HG03460 (cell line): Measurements from ENCODE around the gene TMEM170B.
"Not testable (repeated sequence)": the region's sequence is repeated elsewhere in the genome, so short reads cannot be mapped to it uniquely, and the experiment has no call there.

Source experiments
- ATAC-seq: cut with Tn5 transposase; IDR thresholded peaks from one replicate; pipeline ENCODE4 v1.9.1; 2021; ENCODE audit not compliant: unreplicated experiment

Gene TMEM170B

GRCh38 chr6:11527274-11527870 lies 10.2 kb upstream of the TMEM170B start:
- no peak for ATAC-seq

GRCh38 chr6:11528996-11529395 lies 8.6 kb upstream of the TMEM170B start:
- no peak for ATAC-seq

GRCh38 chr6:11532097-11532496 lies 5.5 kb upstream of the TMEM170B start:
- ATAC-seq: no peak

GRCh38 chr6:11534561-11534960 lies 3.0 kb upstream of the TMEM170B start:
- ATAC-seq: no peak

- no peak for ATAC-seq
Measured at GRCh38 chr6:11535801-11536230, 1.7 kb upstream of the TMEM170B start.

- no peak for ATAC-seq
Measured at GRCh38 chr6:11536795-11537194, 754 bp upstream of the TMEM170B start.

- peak; percentile 20 for ATAC-seq
Measured at GRCh38 chr6:11538052-11538818, 686 bp downstream of the TMEM170B start.

- ATAC-seq: no peak
Measured at GRCh38 chr6:11538819-11539468, 1.4 kb downstream of the TMEM170B start.

- ATAC-seq: no peak
Measured at GRCh38 chr6:11542863-11543262, 5.3 kb downstream of the TMEM170B start.

- no peak for ATAC-seq
Measured at GRCh38 chr6:11543919-11544518, 6.5 kb downstream of the TMEM170B start.

- ATAC-seq: not testable (repeated sequence)
Measured at GRCh38 chr6:11547846-11548245, 10.3 kb downstream of the TMEM170B start.

- ATAC-seq: not testable (repeated sequence)
Measured at GRCh38 chr6:11548578-11548977, 11.0 kb downstream of the TMEM170B start.

GRCh38 chr6:11551053-11551452 lies 13.5 kb downstream of the TMEM170B start:
- ATAC-seq: no peak

- no peak for ATAC-seq
Measured at GRCh38 chr6:11552442-11552841, 14.9 kb downstream of the TMEM170B start.

GRCh38 chr6:11553824-11554223 lies 16.3 kb downstream of the TMEM170B start:
- ATAC-seq: no peak

GRCh38 chr6:11556309-11556708 lies 18.8 kb downstream of the TMEM170B start:
- ATAC-seq: no peak

GRCh38 chr6:11563793-11564192 lies 26.2 kb downstream of the TMEM170B start:
- no peak for ATAC-seq

GRCh38 chr6:11566609-11567008 lies 29.1 kb downstream of the TMEM170B start:
- no peak for ATAC-seq

GRCh38 chr6:11571073-11571472 lies 33.5 kb downstream of the TMEM170B start:
- no peak for ATAC-seq

GRCh38 chr6:11575408-11576033 lies 38.0 kb downstream of the TMEM170B start:
- ATAC-seq: peak; percentile 99
